Left ventricle myocardium superior (tissue), 1 donor: ENCODE measurements around the gene COL18A1. TPM values are rescaled to one million over a fixed set of nuclear protein-coding genes. Genes with fewer than 3 reads are reported as not detected.

Source experiments
- ATAC-seq: fragments of 200-7000 bp; cut with Tn5 transposase; one replicate; pipeline ENCODE4 v1.9.1; 2020; ENCODE audit warnings: mild to moderate bottlenecking, moderate library complexity
- DNase-seq: peaks from one replicate; pipeline ENCODE4 v3.0.0-alpha.2; 2020
- intact Hi-C: fragments of 100-400 bp; cut with micrococcal nuclease; formaldehyde crosslinking; loops from one replicate; pipeline ENCODE4 v1.11.0; 2022
- total RNA-seq: library from RNA; stranded (reverse); fragmentation: NEBNext Ultra II Directional; extraction: Animal tissue kit (Norgen Biotek cat#: 25700); gene quantifications from one replicate; pipeline ENCODE4 v1.2.1, GENCODE V29; 2021
- donor health status: DM: no; HTN: yes; CAD: no; lungs with severe emphysema.

COL18A1 gene
- total RNA-seq, 1 donor from 2014 or later: 52.4 TPM

DNA sequence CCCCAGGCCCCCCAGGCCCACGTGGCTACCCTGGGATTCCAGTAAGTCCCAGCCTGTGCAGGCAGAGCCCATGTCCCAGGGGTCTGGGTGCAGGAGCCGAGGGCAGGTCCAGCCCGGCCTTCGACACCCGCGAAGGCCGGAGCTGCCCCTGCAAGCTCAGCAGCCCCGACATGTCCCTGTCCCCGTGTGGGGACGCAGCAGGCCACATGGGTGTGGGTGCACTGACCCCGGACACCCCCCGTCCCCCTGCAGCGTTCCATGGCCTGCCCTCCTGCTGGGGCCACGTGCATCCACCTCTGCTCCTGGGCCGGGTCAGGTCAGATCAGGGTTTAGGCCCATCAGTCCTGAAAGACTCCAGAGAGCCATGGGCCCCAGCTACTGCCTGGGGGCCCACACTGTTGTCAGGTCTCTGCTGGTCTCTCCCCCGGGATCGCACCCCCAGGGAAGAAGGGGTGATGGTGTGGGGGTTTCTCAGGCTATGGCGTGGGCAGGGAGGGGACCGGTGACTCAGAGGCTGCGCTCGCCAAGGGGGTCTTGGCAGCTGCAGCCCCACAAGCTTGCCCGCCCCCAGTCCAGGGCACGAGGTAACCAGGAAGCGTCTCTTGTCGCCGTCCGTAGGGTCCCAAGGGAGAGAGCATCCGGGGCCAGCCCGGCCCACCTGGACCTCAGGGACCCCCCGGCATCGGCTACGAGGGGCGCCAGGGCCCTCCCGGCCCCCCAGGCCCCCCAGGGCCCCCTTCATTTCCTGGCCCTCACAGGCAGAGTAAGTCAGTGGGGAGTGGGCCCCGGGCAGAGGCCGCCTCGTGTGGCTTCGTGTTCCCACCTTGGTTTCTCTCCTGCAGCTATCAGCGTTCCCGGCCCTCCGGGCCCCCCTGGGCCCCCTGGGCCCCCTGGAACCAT lies 99.8 kb downstream of the COL18A1 start:
- no peak for ATAC-seq
- intact Hi-C loops: no loop called here
- peak; percentile 25 for DNase-seq

DNA sequence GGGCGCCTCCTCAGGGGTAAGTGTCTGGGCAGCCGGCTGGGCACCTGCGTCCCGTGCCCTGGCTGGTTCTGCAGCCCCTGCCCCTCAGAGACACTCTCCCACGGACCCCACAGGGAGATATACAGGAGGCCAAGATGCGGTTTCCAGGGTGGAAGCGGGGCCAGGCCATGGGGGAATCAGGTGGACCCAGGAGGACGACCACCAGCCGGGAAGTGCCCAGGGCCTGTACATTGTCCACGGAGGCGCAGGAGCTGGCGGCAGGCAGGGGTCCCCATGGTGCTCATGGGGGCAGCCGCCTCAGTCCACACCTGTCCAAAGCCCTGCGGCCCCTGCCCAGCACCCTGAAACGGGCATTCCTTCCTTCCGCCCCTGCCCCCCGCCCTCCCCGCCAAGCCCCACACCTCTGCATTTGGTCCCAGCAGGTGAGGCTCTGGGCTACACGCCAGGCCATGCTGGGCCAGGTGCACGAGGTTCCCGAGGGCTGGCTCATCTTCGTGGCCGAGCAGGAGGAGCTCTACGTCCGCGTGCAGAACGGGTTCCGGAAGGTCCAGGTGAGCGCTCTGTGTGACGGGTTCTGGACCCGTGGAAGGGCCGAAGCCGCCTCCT lies 100.6 kb downstream of the COL18A1 start:
- ATAC-seq (no peak), DNase-seq (peak; percentile 28)
- intact Hi-C loops: no loop called here

- peak; percentile 7 for DNase-seq
- ATAC-seq: no peak
- intact Hi-C loops: no loop called here
Observed at GRCh38 chr21:45506241-45506817, 101.4 kb downstream of the COL18A1 start.

- intact Hi-C loops: no loop called here
- peak; percentile 26 for DNase-seq
- ATAC-seq: no peak
Observed at GRCh38 chr21:45506836-45507522, 102.0 kb downstream of the COL18A1 start.

GRCh38 chr21:45507523-45507875 lies 102.5 kb downstream of the COL18A1 start:
- DNase-seq (peak; percentile 24), ATAC-seq (no peak)
- intact Hi-C loops: no loop called here

DNA sequence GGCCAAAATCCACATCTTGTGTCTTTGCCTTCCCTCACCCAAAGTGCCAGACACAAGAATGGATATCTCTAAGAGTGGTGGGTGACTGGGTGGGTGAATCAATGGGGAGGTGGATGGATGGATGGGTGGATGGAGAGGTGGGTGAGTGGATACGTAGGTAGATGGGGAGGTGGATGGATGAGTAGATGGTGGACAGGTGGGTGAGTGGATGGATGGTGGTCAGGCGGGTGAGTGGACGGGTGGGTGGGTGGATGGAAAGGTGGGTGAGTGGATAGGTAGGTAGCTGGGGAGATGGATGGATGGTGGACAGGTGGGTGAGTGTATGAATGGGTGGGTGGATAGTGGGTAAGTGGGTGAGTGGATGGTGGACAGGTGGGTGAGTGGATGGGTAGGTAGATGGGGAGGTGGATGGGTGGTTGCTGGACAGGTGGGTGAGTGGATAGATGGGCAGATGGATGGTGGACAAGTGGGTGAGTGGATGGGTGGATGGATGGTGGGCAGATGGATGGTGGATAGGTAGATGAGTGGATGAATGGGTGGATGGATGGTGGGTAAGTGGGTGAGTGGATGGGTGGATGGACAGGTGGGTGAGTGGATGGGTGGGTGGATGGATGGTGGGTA lies 103.0 kb downstream of the COL18A1 start:
- DNase-seq (peak; percentile 2), ATAC-seq (no peak)
- intact Hi-C loops: no loop called here

- intact Hi-C loops: no loop called here
- peak; percentile 31 for DNase-seq
- ATAC-seq: no peak
Observed at GRCh38 chr21:45508607-45509565, 103.9 kb downstream of the COL18A1 start.

DNA sequence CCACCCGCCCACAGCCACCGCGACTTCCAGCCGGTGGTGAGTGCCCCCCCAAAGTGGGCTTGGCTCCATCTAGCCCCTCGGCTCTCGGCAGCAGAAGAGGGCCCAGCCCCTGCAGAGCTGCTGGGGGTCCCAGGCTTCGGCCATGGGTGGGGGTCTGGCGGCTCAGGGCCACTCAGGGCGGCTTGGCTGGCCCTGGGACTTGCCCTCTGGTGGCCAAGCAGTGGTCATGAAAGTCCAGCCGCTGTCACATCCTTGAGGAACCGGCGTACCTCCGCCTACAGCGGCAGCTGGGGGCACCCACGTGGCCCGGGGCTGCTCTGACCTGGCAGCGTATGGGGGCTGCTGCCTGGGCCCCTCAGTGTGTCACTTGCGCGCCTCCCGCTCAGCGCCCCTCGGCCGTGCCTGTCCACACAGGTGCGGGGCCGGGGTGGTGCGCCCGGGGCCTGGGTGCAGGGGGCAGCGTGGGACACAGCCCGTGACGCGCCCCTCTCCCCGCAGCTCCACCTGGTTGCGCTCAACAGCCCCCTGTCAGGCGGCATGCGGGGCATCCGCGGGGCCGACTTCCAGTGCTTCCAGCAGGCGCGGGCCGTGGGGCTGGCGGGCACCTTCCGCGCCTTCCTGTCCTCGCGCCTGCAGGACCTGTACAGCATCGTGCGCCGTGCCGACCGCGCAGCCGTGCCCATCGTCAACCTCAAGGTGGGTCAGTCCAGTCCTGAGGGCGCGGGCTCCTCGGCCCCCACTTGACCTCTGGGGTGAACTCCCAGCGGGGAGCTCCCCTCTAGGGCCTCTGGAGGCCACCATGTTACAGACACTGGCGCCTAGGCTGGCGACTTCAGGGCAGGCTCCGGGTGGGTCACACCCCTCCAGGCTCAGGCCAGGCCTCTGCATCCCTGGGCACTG lies 104.9 kb downstream of the COL18A1 start:
- no peak for ATAC-seq
- DNase-seq: peak; percentile 34
- intact Hi-C loops: no loop called here

- no peak for ATAC-seq
- intact Hi-C loops: no loop called here
- DNase-seq: peak; percentile 21
Observed at GRCh38 chr21:45510466-45510955, 105.5 kb downstream of the COL18A1 start.

DNA sequence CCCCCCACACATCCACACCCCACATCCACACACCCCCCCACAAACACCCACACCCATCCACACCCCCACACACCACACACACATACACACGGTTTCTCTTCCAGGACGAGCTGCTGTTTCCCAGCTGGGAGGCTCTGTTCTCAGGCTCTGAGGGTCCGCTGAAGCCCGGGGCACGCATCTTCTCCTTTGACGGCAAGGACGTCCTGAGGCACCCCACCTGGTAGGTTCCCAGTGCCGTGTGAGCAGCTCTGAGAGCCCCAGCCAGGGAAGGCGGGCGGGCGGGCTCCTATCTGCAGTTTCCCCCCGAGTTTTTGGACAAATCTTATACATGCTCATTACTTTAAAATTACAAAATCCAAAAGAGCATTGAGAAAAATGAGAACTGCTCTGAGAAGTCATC lies 106.0 kb downstream of the COL18A1 start:
- DNase-seq (peak; percentile 11), ATAC-seq (no peak)
- intact Hi-C loops: no loop called here

- ATAC-seq (no peak), DNase-seq (peak; percentile 27)
- intact Hi-C loops: no loop called here
Observed at GRCh38 chr21:45511661-45512431, 106.9 kb downstream of the COL18A1 start.

DNA sequence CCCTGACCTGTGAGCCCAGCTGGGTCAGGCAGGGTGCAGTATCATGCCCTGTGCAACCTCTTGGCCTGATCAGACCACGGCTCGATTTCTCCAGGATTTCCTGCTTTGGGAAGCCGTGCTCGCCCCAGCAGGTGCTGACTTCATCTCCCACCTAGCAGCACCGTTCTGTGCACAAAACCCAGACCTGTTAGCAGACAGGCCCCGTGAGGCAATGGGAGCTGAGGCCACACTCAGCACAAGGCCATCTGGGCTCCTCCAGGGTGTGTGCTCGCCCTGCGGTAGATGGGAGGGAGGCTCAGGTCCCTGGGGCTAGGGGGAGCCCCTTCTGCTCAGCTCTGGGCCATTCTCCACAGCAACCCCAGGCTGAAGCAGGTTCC lies 107.6 kb downstream of the COL18A1 start:
- intact Hi-C loops: no loop called here
- DNase-seq: peak; percentile 16
- ATAC-seq: no peak

GRCh38 chr21:45513003-45513717 lies 108.2 kb downstream of the COL18A1 start:
- intact Hi-C loops: no loop called here
- ATAC-seq (no peak), DNase-seq (no peak)

GRCh38 chr21:45513741-45514310 lies 108.9 kb downstream of the COL18A1 start:
- peak; percentile 22 for DNase-seq
- intact Hi-C loops: no loop called here

GRCh38 chr21:45514311-45515021 lies 109.5 kb downstream of the COL18A1 start:
- intact Hi-C loops: no loop called here
- DNase-seq: peak; percentile 26
- no peak for ATAC-seq

More at GRCh38 chr21:45513741-45514310, 108.9 kb downstream of the COL18A1 start:
- ATAC-seq: no peak
